ENCODE results near the gene SPOCK2.

SPOCK2 gene

DNA sequence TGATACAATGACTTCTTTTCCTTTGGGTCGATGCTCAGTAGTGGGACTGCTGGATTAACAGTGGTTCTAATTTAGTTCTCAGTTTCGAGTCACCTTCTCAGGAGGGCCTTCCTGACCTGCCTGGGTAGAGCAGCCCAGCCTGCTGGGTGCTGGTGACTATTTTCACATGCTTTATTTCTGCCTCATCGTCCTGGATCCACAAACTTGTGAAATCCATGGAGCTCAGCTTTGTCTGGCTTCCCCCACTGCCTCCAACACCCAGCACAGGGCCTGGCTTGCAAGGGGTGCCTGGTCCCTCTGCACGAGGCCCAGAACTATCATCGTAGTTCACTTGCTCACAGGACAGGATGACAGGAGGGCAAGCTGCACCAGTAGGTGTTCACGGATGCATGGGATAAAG lies 46.9 kb downstream of the SPOCK2 start:
- ChIA-PET POLR2A (no interaction called here), CTCF (interaction anchor here (0.9 to 4.5 kb wide), 4 partner anchors 10 to 145 kb away, joined by 3 to 43 read pairs (median 4); no protein-coding TSS in a partner anchor)
- DNase-seq (ENCODE audit: low read depth, low spot score): no peak
- H3K4me3 ChIP-seq (ENCODE audit: low read depth, low read length): no peak overlapping the region
- TF ChIP-seq, protein P1, sequence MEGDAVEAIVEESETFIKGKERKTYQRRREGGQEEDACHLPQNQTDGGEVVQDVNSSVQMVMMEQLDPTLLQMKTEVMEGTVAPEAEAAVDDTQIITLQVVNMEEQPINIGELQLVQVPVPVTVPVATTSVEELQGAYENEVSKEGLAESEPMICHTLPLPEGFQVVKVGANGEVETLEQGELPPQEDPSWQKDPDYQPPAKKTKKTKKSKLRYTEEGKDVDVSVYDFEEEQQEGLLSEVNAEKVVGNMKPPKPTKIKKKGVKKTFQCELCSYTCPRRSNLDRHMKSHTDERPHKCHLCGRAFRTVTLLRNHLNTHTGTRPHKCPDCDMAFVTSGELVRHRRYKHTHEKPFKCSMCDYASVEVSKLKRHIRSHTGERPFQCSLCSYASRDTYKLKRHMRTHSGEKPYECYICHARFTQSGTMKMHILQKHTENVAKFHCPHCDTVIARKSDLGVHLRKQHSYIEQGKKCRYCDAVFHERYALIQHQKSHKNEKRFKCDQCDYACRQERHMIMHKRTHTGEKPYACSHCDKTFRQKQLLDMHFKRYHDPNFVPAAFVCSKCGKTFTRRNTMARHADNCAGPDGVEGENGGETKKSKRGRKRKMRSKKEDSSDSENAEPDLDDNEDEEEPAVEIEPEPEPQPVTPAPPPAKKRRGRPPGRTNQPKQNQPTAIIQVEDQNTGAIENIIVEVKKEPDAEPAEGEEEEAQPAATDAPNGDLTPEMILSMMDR (IDR thresholded peaks at IDR 0.05; ENCODE audit: insufficient read depth, low read length, missing control alignments): no peak

DNA sequence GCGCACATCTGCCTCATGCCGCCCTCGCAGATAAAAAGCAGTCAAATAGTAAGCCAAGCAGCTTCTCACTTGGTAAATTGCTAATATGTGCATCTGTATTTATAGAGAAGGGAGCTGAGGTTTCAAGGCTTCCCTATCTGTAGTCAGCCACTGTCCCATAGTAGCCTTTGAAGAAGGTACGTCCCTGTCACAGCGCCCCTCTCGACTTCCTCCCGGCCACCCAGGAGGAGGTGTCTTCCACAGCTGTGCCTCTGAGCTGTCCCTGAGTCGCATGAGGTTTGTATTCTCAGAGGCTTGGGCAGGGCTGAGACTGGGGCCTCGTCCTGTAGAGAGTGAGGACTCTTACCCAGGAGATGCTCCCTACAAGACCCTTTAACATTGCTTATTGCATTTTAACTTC lies 49.0 kb downstream of the SPOCK2 start:
- CTCF ChIA-PET: interaction anchor here (0.6 to 3.8 kb wide), 6 partner anchors 9 to 142 kb away, joined by 3 to 49 read pairs (median 3); no protein-coding TSS in a partner anchor
- no peak overlapping the region for H3K4me3 ChIP-seq (ENCODE audit: low read depth, low read length)
- no peak for DNase-seq (ENCODE audit: low read depth, low spot score)
- POLR2A ChIA-PET: no interaction called here
- TF ChIP-seq, protein P1 (IDR thresholded peaks at IDR 0.05; ENCODE audit: insufficient read depth, low read length, missing control alignments): no peak

GRCh38 chr10:72038458-72039001 lies 49.8 kb downstream of the SPOCK2 start:
- H3K4me3 ChIP-seq (ENCODE audit: low read depth, low read length): no peak overlapping the region
- TF ChIP-seq, protein P1 (IDR thresholded peaks at IDR 0.05; ENCODE audit: insufficient read depth, low read length, missing control alignments): no peak
- POLR2A ChIA-PET: no interaction called here
- CTCF ChIA-PET: interaction anchor here (0.6 to 3.8 kb wide), 6 partner anchors 10 to 142 kb away, joined by 3 to 49 read pairs (median 4); no protein-coding TSS in a partner anchor
- no peak for DNase-seq (ENCODE audit: low read depth, low spot score)

- ChIA-PET POLR2A (no interaction called here), CTCF (interaction anchor here (1.0 to 3.8 kb wide), 4 partner anchors 11 to 141 kb away, joined by 3 to 49 read pairs (median 12); no protein-coding TSS in a partner anchor)
- no peak for DNase-seq (ENCODE audit: low read depth, low spot score)
- no peak overlapping the region for H3K4me3 ChIP-seq (ENCODE audit: low read depth, low read length)
- TF ChIP-seq, protein P1 (IDR thresholded peaks at IDR 0.05; ENCODE audit: insufficient read depth, low read length, missing control alignments): no peak
Observed at GRCh38 chr10:72037811-72038210, 50.5 kb downstream of the SPOCK2 start.

- DNase-seq (ENCODE audit: low read depth, low spot score): no peak
- ChIA-PET CTCF (interaction anchor here (1.0 to 3.8 kb wide), 3 partner anchors 12 to 82 kb away, joined by 3 to 49 read pairs (median 4); no protein-coding TSS in a partner anchor), POLR2A (no interaction called here)
- no peak overlapping the region for H3K4me3 ChIP-seq (ENCODE audit: low read depth, low read length)
- TF ChIP-seq, protein P1 (IDR thresholded peaks at IDR 0.05; ENCODE audit: insufficient read depth, low read length, missing control alignments): no peak
Observed at GRCh38 chr10:72037266-72037665, 51.1 kb downstream of the SPOCK2 start.

DNA sequence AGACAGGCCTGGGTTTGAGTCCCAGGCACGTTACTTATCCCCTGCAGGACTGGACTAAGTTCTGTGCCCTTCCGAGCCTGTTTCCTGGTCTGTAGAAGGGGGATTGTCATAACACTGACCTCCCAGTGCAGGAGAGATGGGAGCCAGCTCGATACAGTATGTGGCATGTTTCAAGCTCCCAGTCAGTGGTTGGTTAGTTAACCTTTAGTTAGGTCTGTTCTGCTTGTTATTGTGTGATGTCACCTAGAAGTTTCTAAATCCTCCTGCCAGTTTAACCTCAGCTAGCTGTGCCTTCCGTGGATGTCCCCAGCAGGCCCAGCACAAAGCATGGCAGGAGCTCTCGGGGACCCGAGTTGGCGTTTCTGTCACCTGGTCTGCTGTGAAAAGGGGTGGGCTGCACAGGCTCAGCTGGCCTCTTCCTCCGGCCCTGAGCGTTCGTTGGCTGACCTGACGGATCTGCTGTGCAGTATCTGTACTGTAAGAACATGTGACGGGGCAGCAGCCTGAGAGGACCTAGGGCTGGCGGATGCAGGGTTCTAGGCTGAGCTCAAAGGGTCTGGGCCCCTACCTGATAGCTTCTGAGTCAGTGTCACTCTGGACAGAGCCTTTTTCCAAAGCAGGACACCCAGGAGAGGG lies 53.0 kb downstream of the SPOCK2 start:
- DNase-seq (ENCODE audit: low read depth, low spot score): no peak
- no peak overlapping the region for H3K4me3 ChIP-seq (ENCODE audit: low read depth, low read length)
- POLR2A ChIA-PET: no interaction called here
- CTCF ChIA-PET: interaction anchor here (1.0 to 2.0 kb wide), 4 partner anchors 10 to 79 kb away, joined by 3 to 22 read pairs (median 6); no protein-coding TSS in a partner anchor
- TF ChIP-seq, protein P1 (IDR thresholded peaks at IDR 0.05; ENCODE audit: insufficient read depth, low read length, missing control alignments): no peak
